ENCODE measurements around the gene PVR.

- TF ChIP-seq CTCF (IDR thresholded peaks at IDR 0.05; ENCODE audit: low read depth, low read length, missing input control) (no peak), TAF1 (conservative IDR thresholded peaks at IDR 0.05) (no peak), MAX (IDR thresholded peaks at IDR 0.05) (no peak), REST (IDR thresholded peaks at IDR 0.05) (no peak), JUND (IDR thresholded peaks at IDR 0.05) (no peak)
These were observed 35.8 kb upstream of the PVR start for GRCh38 chr19:44607917-44608316.

Measured in liver (tissue), 3 donors.